ENCODE results near the gene OR4K5. TPM values are rescaled to one million over a fixed set of nuclear protein-coding genes. Genes with fewer than 3 reads are reported as not detected.
"Not testable (repeated sequence)": the region's sequence is repeated elsewhere in the genome, so short reads cannot be mapped to it uniquely, and the experiment has no call there.

The OR4K5 gene
- total RNA-seq, 1 experiment from 2014 or later = not detected

- no peaks in the 10 kb centered on the region for H3K27me3 ChIP-seq
- no peak overlapping the region for H3K4me3 ChIP-seq
- H3K4me1 ChIP-seq = no peaks in the 10 kb centered on the region
- no peak for DNase-seq
- H3K27ac ChIP-seq = no peak overlapping the region
- H3K36me3 ChIP-seq = no peaks in the 10 kb centered on the region
- H3K9me3 ChIP-seq (replicated peaks) = no peaks in the 10 kb centered on the region
Measured at GRCh38 chr14:19947413-19948090, 27.1 kb downstream of the OR4K5 start.

GRCh38 chr14:19949218-19949617 lies 28.8 kb downstream of the OR4K5 start:
- no peaks in the 10 kb centered on the region for H3K36me3 ChIP-seq
- H3K27ac ChIP-seq = no peak overlapping the region
- H3K4me3 ChIP-seq = no peak overlapping the region
- no peaks in the 10 kb centered on the region for H3K27me3 ChIP-seq
- H3K9me3 ChIP-seq (replicated peaks) = no peaks in the 10 kb centered on the region
- H3K4me1 ChIP-seq = no peaks in the 10 kb centered on the region
- DNase-seq = no peak

- H3K4me1 ChIP-seq; H3K9me3 ChIP-seq (replicated peaks); H3K27me3 ChIP-seq; H3K36me3 ChIP-seq; H3K4me3 ChIP-seq; DNase-seq; H3K27ac ChIP-seq: not testable (repeated sequence)
Measured at GRCh38 chr14:19969735-19970134, 49.3 kb downstream of the OR4K5 start.

Other genes starting within 250 kb of the OR4K5 start
- gene OR11H2, start 206.7 kb upstream of the OR4K5 start, total RNA-seq (2014; rRNA removed; shearing (Covaris generic)) = not detected in 2 replicates
- gene OR4Q3, start 177.0 kb upstream of the OR4K5 start, total RNA-seq (2014; rRNA removed; shearing (Covaris generic)) = not detected in 2 replicates
- not detected in 2 replicates for gene OR4M1, start 147.1 kb upstream of the OR4K5 start, total RNA-seq (2014; rRNA removed; shearing (Covaris generic))
- gene OR4N2, start 116.8 kb upstream of the OR4K5 start, total RNA-seq (2014; rRNA removed; shearing (Covaris generic)) = not detected in 2 replicates
- gene OR4K2, start 45.5 kb upstream of the OR4K5 start, total RNA-seq (2014; rRNA removed; shearing (Covaris generic)) = not detected in 2 replicates
- not detected in 2 replicates for gene OR4K1, start 10.3 kb downstream of the OR4K5 start, total RNA-seq (2014; rRNA removed; shearing (Covaris generic))
- gene OR4K15, start 55.0 kb downstream of the OR4K5 start, total RNA-seq (2014; rRNA removed; shearing (Covaris generic)) = not detected in 2 replicates
- not detected in 2 replicates for gene OR4Q2, start 81.6 kb downstream of the OR4K5 start, total RNA-seq (2014; rRNA removed; shearing (Covaris generic))
- not detected in 2 replicates for gene OR4K14, start 98.7 kb downstream of the OR4K5 start, total RNA-seq (2014; rRNA removed; shearing (Covaris generic))
- gene OR4K13, start 115.4 kb downstream of the OR4K5 start, total RNA-seq (2014; rRNA removed; shearing (Covaris generic)) = not detected in 2 replicates
- not detected in 2 replicates for gene OR4L1, start 139.4 kb downstream of the OR4K5 start, total RNA-seq (2014; rRNA removed; shearing (Covaris generic))
- 0.14 TPM in 1 of 2 replicates, not detected in the other for gene OR4K17, start 190.1 kb downstream of the OR4K5 start, total RNA-seq (2014; rRNA removed; shearing (Covaris generic))
- gene OR4N5, start 218.2 kb downstream of the OR4K5 start, total RNA-seq (2014; rRNA removed; shearing (Covaris generic)) = not detected in 2 replicates